GM19452 (cell line): ENCODE results near the gene GSTP1.
"Not testable (repeated sequence)": the region's sequence is repeated elsewhere in the genome, so short reads cannot be mapped to it uniquely, and the experiment has no call there.

Experiments
- ATAC-seq: cut with Tn5 transposase; IDR thresholded peaks from one replicate; pipeline ENCODE4 v1.9.1; 2021; ENCODE audit not compliant: unreplicated experiment

The GSTP1 gene

GRCh38 chr11:67562963-67563704 lies 20.5 kb upstream of the GSTP1 start:
- ATAC-seq = no peak

GRCh38 chr11:67563705-67564114 lies 19.9 kb upstream of the GSTP1 start:
- ATAC-seq = not testable (repeated sequence)

GRCh38 chr11:67564230-67564629 lies 19.4 kb upstream of the GSTP1 start:
- no peak for ATAC-seq

- no peak for ATAC-seq
These were observed 12.2 kb upstream of the GSTP1 start for GRCh38 chr11:67571443-67571842.

- ATAC-seq = no peak
These were observed 11.3 kb upstream of the GSTP1 start for GRCh38 chr11:67572305-67572704.

- no peak for ATAC-seq
These were observed 10.7 kb upstream of the GSTP1 start for GRCh38 chr11:67572747-67573419.

GRCh38 chr11:67574938-67575337 lies 8.7 kb upstream of the GSTP1 start:
- no peak for ATAC-seq

- ATAC-seq = no peak
These were observed 6.7 kb upstream of the GSTP1 start for GRCh38 chr11:67576735-67577475.

- ATAC-seq = no peak
These were observed 5.7 kb upstream of the GSTP1 start for GRCh38 chr11:67577951-67578350.

- no peak for ATAC-seq
These were observed 2.1 kb upstream of the GSTP1 start for GRCh38 chr11:67581469-67581868.

GRCh38 chr11:67582011-67582410 lies 1.6 kb upstream of the GSTP1 start:
- no peak for ATAC-seq

- peak; percentile 1 for ATAC-seq
These were observed 731 bp downstream of the GSTP1 start for GRCh38 chr11:67584205-67584880.

- ATAC-seq = no peak
These were observed 1.6 kb downstream of the GSTP1 start for GRCh38 chr11:67584881-67585873.

- ATAC-seq = no peak
These were observed 2.3 kb downstream of the GSTP1 start for GRCh38 chr11:67585911-67586310.

- ATAC-seq = no peak
These were observed 3.1 kb downstream of the GSTP1 start for GRCh38 chr11:67586568-67587250.

- ATAC-seq = peak; percentile 27
These were observed 4.5 kb downstream of the GSTP1 start for GRCh38 chr11:67588136-67588503.

- not testable (repeated sequence) for ATAC-seq
These were observed 5.3 kb downstream of the GSTP1 start for GRCh38 chr11:67588899-67589415.

- ATAC-seq = no peak
These were observed 9.4 kb downstream of the GSTP1 start for GRCh38 chr11:67592880-67593564.

- ATAC-seq = no peak
These were observed 9.9 kb downstream of the GSTP1 start for GRCh38 chr11:67593565-67593905.
